Stimulated activated CD8-positive, alpha-beta memory T cell treated with anti-CD3 and anti-CD28 coated beads, Interleukin-12 subunit alpha, Interleukin-12 subunit beta, amount 100 ng/mL, for 24 hours (primary cell): ENCODE measurements around the gene DUSP2.

ENCODE experiments used
- DNase-seq: peaks from one replicate; pipeline ENCODE4 v3.0.0-alpha.2; 2020; ENCODE audit errors: extremely low read depth

DUSP2 gene

DNA sequence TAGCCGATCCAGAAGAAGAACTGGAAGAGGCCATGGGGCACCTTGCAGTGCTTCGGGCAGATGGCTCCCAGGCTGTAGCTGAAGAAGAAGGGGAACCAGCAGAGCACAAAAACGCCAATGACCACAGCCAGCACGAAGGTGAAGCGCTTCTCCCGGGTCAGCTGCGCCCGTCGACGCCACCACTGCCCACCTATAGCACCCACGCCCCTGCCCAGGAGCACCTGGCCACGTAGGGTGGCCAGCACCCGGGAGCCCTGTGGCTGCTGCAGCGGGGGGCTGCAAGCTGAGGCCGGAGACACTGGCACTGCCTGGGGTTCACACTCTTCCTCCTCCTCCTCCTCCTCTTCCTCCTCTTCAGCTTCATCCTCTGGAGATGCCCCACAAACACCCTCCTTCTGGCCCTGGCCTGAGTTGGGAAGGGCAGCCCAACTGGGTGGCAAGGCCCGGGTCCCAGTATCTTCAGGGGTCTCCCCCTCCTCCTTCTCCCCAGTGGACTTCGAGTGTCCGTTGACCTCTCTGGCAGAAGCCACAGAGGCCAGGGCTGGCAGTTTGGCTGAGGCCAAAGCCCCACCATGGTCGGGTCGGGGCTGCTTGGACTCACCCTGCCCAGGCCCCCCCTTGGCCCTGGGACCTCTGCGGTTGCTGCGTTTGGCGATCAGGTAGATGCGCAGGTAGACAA, 30.2 kb downstream of the DUSP2 start:
- no peak for DNase-seq

DNA sequence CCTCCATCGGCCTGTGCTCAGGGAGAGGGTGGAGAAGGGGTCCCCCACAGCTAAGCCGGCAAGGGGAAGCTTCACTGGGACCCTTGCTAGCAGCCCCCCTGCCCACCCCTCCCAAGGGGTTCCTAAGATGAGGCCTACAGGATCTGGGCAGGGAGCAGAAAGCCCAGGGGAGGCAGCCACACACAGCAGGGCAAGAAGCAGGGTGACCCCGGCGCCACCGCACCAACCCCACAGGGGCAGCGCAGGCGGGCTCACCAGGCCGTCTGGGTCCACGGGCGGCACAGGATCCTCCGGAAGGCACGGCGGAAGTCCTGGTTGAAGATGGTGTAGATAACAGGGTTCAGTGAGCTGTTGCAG, 30.7 kb downstream of the DUSP2 start:
- DNase-seq = no peak

DNA sequence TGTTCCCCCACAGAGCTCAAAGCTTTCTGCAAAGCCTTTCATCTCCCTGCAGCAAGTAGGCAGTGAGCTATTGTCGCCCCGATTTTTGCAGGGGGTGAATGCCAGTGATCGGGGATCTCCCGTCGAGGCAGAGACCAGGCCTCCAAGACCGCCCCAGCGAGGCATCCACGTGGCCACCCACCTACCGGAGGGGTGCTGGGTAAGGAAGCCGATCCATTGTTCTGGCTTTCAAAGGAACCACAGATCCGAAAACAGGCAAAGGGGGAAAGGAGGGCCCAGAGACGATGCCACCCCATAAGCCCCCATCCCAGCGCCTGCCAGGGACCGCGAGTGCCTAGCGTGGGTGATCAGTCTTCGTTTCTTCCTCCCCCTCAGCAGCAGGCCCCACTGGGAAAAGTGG, 31.3 kb downstream of the DUSP2 start:
- DNase-seq = no peak

DNA sequence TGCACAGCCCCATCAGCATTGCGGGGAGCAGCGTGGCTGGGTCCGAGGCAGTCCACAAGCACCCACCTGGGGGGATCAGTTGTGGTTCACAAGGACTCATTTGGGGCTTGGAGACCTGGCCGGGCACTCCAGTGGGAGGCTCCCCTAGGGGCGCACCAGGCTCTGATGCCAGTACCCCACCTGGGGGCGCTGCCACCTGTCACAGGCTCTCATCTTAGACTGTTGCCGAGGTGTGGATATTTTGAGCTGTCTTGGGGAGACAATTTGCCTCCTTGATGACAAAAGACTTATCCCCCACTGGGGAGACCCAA, 31.9 kb downstream of the DUSP2 start:
- DNase-seq = no peak

DNA sequence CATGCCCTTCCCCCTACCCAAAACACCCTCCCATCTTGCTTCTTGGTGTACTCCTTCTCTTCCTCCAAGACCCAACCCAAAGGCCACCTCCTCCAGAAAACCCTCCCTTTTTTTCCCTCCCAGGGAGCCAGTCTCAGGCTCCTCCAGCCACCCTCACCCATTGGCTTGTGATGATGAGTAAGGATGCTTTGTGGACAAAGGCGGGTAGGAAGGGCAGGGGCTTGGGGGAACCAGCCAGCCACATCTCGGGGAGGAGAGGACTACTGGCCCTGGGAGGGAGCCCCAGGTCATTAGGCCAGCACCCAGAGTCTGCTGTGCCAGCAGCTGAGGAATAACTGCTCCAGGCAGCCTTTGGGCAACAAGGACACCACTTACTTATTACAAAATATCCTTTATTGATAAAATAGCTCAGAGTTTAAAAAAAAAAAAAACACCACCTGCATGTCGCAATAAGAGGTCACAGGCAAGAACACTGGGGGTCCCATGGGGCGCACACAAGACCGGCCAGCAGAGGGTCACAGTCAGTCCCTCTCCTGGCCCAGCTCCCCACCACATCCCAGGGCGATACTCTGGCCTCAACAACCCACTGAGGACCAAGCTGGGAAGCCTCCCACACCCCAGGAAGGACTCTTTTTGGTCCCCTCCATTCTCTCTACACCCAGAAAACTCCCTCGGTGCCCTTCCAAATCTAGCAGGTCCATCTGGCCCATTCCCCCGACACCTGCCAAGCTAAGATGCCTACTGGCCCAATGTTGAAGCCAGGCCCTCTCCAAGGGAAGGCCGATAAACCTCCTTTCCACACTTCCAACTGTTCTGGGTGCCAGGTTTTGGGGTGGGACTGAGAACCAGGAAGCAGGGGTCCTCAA, 32.5 kb downstream of the DUSP2 start:
- DNase-seq = no peak

DNA sequence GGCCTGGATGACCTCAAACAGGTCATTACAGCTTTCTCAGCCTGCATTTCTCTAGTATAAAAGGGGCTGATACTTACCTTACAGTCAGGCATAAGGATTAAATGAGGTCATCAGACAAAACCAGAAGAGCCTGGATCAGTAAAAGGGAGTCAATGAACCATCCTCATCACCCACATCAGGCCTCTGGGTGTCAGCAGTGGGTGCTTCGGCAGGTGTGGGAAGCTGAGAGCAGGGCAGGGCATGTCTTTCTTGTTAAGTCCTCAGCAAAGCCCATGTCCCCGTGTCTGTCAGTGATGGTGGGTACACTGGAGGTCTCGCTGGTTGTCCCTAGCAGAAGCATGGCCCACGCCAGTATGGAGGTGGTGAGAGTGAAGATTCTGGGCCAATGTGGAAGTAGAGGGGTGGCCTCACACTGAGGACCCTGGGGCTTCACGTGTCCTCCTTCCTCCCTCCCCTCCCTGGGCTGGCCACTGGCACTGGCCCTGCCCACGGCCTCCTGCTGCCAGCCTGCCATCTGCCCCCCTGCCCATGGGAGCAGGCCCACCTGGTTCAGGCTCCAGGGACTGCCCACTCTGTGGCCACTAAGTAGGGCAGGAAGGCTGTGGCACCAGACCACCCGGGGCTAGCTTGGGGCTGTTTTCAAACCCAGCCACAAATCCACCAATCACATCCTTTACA, 33.3 kb downstream of the DUSP2 start:
- no peak for DNase-seq

DNA sequence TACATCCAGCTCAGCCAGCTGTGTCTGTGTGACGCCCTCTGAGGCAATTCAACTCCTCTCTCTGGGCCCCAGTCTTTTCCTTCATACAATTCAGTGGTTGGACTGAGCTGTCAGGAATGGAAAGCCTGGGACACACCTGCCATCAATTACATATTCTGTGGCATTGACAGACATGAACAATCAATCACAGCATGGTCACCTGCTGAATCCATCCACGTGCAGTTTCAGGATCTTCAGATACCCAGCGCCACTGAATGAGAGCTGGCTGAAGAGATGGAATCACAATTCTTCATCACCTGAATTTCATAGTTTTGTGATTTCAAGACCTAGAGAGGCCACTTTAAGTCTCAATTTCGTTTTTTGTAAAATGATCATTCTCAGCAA, 34.0 kb downstream of the DUSP2 start:
- DNase-seq = no peak

DNA sequence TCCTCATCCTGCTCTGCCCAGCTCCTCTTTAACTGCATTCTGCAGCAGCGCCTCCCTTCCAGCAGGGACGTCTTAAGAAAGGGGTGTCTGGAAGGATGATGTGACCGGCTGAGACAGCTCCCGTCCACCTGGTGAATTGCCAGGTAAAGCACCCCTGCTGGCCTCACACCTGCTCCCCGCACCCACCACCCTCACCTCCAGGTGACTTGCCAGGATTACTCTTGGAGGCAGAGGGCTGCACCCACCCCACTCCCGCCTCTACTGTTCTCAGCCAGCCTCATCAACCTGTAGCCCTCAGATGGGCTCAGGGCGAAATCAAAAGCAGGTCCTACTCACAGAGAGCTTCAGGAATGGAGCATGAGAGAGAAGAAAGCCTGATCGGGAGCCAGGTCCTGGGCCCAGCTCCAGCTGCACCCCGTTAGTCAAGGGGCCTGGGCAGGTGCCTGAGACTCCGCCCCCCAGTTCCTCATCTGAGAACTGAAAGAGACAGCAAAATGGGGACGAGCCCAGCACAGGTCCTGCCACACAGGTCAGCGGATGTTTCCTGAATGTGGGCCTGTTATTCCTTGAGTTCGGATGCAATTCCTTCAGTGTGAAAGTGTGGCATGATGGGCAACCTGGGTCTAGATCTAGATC, 34.5 kb downstream of the DUSP2 start:
- DNase-seq = no peak

DNA sequence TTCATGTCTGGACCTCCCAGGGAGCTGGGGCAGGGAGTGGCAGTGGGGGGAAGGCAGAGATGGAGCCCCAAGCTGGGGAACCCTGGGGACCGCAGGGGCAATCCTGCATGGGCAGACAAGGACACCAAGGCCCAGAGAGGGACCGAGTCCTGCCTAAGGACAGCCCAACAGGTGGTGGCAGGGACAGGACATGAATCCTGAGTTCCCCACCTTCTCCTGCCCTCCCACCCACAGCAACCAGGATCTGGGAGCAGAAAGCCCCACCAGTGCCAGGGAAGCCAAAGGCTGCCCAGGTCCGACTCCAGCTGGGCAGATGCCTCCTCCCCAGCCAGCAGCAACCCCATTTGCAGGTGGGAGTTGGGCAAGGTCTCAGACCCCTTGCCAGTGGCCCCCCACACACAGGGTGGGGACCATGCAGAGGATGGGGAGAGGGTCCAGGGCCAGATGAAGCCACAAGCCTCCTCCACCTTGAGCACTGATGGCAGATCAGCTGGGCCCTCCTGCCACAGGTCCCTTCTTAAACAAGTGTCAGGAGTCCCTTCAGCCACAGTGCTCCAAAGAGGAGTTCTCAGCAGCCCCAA, 35.2 kb downstream of the DUSP2 start:
- DNase-seq = no peak

DNA sequence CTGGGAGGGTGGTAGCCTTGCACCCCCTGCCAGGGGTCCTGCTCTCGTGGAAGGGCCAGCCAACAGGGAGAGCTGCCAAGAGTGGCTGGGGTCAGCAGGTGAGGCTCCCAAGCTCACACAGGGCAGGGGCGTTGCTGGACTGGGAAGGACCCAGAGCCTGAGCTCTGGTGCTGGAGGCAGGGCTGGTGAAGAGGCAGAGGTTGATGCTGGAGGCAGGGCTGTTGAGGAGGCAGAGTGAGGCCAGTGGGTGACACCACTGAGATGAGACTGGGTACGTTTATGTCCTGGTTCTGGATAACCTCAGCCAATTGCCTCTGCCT, 35.9 kb downstream of the DUSP2 start:
- DNase-seq = no peak

DNA sequence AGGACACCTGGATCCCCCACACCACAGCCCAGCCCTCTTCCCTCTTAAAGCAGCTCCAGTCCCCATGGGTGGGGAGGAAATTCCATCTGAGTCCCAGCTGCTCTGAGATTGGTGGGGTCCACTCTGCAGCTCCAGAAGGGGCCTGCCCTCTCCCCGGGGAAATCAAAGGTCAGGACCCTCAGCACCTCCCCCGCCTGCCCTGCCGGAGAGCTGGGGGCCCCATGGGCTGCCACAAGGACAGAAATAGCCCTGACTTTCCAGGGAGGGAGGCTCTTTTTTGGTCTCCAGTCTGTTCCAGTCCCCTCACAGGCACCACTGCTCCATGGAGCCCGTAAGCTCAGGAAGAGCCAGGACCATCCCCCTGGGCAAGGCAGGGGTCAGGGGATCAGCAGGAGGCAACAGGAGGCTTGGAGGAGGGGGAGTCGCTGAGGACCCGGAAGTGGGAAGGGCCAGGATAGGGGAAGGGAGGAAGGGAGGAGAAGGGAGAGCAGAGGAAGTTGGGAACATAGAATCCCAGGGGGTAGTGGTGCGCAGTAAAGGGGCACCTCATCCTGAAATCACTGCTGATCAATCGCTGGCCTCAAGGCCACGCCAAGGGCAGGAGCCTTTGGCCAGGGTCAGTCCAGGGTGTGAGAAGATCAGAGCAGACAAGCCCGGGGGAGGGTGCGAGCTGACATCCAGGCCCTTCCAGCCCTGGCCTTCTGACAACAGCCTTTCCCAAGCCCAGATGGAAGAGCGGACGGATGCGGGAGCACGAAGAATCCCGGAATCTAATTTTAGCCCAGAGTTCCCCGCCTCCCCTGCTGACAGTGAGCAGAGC, 36.5 kb downstream of the DUSP2 start:
- no peak for DNase-seq

DNA sequence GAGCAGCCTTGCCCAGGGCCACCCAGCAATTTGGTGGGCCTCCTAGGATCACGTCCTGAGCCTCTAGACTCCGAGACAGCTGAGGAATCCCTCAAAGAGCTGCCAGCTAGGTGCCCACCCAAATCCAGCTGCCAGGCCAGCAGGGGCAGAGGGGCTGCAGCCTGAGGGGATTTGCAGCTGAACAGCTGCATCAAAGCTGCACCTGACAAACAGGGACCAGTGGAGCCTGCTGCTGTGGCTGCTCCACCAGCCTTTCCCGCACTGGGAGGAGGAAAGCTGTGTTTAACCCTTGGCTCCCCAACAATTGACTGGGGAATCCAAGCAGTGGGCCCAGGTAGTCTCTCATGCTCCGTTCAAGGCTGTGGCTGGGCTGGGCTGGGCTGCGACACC, 37.1 kb downstream of the DUSP2 start:
- no peak for DNase-seq

DNA sequence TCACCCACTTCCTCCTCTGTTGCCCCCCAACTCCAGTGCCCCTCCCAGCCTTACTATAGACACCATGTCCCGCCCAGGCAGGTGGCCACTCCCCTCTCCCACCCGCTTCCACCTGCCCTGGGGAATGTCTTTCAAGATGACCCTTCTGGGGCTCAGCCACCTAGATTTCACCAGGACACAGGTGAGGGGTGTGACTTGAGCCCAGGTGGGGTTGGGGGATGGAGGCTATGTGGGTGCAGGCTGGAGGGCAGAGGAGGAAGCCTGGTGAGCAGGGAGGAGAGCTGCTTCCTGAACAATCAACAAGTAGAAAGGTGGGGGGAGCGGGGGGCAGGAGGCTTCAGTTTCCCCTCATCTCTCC, 37.6 kb downstream of the DUSP2 start:
- no peak for DNase-seq

DNA sequence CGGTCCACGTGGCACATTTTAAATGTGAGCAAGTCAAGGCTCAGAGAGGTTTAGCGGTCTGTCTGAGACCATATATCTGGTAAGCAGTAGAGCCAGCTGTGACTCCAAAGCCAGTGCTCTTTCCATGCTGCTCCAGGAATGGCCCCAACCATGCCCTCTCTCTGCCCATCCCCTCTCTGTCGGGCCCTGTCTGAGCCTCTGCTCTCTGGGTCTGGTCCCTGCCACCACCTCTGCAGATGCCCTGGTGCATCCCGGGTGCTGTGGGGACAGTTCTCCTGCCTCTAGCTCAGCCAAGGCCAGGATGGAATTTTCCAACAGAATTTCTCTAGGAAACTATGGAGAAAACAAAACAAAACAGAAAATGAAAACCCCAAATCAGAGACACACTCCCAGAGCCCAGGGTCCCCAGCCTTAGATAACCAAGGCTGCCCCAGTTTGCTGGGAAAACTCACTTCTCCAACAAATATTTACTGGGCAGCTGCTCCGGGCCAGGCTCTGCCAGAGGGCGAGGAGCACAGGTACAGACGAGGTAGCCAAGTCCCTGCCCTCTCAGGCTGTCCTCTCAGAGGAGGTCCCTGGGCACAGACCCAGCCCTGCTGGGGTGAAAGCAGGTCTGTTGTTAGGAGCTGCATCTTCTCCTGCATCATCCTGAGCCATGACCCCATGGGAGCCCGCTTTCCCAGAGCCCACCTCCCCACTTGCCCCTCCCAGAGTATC, 38.1 kb downstream of the DUSP2 start:
- DNase-seq = no peak

DNA sequence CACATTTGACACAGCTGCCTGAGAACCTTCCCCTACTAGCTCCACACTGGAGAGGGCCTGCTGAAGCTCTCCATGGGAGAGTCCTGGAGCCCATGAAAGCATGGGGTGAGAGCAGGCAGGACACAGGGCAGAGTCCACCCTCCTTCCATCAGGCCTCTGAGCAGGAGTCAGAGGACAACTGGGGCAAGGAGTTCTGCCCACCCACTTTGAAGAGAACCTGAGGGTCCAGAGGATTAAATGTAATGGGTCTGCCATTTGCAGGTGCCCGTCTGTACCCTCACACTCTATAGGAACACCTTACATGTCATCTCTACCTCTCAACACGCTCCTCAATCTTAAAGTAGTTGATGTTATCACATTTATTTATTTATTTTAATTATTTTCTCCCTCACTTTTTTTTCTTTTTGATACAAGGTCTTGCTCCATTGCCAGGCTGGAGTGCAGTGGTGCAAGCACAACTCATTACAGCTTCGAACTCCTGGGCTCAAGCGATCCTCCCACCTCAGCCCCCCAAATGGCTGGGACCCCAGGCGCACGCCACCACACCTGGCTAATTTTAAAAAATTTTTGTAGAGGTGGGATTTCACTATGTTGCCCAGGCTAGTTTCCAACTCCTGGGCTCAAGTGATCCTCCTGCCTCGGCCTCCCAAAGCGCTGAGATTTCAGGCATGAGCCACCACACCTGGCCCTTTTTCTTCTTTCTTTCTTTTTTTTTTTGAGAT, 39.1 kb downstream of the DUSP2 start:
- no peak for DNase-seq

DNA sequence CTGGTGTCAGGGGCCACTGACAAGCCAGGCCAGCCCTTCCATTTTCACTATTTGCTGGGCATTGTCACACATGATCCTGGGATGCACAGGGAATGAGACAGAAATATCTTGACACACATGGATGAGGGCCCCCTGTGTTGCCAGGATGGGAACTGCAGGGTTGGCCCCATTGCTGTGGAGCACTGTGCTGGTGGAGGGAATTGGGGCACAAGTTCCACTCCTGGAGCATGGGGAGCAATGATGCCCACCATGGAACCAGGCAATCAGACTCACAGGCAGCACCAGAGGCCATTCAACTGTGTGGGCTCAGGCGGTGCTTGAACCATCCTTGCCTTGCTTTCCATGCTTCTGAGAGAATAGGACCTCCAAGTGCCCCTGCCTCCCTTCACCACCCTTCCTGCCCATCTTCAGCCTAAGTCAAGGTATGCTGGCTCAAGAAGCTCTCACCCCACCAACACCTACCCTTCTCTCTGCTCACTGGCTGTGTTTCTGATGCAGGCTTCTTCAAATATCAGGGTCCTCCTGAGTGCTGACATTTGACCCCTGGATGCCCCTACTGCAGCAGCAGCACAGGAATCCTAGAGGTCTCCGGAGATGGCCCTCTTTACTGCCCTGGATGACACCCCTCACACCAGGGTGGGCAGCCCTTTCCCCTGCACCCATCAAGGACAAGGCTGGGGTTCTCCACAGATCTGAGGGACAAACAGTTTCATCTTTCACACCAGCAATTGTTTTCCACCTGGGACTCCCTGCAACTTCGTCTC, 39.9 kb downstream of the DUSP2 start:
- DNase-seq = no peak

DNA sequence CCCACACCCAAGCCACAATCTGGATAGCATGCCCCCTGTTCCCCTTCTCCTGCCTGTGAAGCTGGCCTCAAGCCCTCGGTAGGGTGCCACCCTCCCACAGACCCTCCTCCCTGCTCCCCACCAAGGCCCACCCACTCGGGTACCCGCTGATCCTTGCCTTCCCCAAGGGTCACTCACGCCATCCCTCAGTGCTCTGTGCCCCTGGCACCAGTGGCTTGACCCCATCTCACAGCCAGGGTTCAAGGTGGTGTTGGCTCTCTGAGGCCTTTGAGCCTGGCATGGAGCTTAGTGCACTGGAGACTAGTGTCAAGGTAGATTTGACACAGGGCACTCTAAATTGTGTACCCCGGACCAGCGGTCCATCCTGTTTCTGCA, 40.8 kb downstream of the DUSP2 start:
- DNase-seq = no peak

DNA sequence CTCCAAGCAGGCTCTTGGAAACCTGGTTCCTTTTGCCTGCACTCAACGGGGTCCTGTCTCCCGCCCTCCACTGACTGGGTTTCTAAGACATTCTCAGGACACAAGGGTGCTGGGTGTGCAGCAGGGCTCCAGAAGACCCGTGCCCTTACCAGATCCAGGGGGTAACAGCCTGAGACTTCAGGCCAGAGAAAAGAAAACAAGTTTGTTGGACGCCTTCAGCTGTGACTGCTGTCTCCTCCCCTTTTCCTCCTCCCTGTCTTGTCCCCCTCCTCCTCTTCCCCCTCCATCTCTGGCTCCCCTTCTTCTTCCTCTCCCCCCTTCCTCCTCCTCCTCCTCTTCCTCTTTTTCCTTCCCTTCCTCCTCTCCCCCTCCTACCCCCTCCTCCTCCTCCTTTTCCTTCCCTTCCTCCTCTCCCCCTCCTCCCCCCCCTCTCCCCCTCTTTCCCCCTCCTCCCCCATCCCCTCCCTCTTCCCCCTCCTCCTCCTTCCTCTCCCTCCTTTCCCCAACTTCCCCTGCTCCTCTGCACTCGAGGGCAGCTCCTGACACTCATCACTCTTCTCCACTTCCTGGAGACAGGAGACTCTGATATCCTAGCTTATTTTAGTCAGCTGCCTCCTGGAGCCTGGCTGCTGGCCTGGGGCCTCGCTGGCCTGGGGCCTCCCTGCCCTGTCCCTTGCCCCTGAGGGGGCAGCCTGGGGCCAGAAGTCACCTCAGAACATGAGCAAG, 41.3 kb downstream of the DUSP2 start:
- no peak for DNase-seq

DNA sequence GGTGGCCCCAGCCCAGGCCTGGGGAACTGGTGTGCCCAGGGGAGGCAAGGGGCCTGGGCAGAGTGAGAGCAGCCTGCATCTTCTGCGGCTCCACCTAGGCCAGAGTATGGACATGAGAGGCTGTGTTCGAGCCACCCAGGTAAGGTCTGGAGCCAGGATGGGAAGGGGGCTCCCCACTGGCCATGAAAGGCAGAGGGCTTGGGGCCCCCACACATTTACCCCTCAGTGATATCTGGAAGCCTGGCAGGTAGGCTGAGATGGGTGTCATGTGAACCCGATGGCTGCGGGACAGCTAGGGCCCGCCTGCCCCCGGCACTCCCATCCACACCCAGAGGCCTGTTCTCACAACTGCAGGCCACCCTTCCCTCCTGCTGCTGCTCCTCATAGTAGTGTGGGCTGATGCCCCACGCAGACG, 42.0 kb downstream of the DUSP2 start:
- no peak for DNase-seq
